Erythroblast (primary cell): ENCODE data around the gene GATA3.

Source experiments
- GATA1 ChIP-seq: IDR thresholded peaks from 2 replicates; pipeline ENCODE4 v1.6.1; 2011; ENCODE audit warnings: low read depth, mild to moderate bottlenecking, control low read depth, low read length, moderate library complexity
- POLR2A ChIP-seq: IDR thresholded peaks from 2 replicates; pipeline ENCODE4 v1.6.1; 2011; ENCODE audit warnings: mild to moderate bottlenecking, low read length

DNA sequence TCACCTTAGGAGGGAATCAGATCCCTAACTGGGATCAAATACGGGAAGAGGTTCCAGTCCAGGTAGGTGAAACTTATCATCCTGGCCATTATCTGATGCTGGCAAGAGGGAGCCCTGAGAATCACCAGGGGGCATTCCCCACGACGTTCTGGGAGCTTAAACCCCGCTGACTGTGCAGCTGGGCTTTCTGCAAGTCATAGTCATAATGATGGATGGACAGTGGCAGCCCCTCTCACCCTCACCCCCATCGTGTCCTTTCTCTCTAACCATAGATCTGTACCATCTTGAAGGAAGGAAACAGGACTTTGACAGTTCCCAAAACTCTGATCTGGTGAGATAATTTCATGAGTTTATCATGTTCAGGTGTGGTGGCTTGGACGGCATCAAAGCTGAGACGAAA lies 50.2 kb downstream of the GATA3 start:
- TF ChIP-seq POLR2A (no peak), GATA1 (no peak)
